ENCODE measurements around the gene KLHL33. TPM values are rescaled to one million over a fixed set of nuclear protein-coding genes. Genes with fewer than 3 reads are reported as not detected.

The KLHL33 gene
- total RNA-seq, 2 donors from 2014 or later: 0.35 to 0.44 TPM

DNA sequence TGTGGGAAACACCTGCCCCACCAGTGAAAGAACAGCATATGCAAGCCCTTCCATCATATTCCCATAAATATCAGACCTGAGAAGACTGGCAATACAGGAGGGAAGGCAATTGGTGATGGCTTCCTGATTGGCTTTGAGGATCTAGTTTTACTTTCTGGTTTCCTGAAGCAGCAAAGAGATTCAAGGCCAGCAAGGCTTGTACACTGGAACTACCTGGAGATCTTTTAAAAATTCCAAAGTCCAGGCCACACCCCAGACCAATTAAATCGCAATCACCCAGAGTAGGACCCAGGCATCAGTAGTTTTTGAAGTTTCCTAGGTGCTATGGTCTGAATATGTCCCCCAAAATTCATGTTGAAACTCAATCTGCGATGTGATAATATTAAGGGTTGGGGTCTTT is 19.7 kb downstream of the KLHL33 start:
- no peak for TF ChIP-seq CTCF (IDR thresholded peaks at IDR 0.05)
- Histone ChIP-seq H3K36me3 (no peaks in the 10 kb centered on the region), H3K27ac (no peak overlapping the region), H3K4me1 (peaks cover 0 to 11% of the 10 kb centered on the region in 2 donors), H3K4me3 (no peak overlapping the region), H3K9me3 (no peaks in the 10 kb centered on the region), H3K27me3 (no peaks in the 10 kb centered on the region)
- DNase-seq (ENCODE audit: low spot score): no peak

DNA sequence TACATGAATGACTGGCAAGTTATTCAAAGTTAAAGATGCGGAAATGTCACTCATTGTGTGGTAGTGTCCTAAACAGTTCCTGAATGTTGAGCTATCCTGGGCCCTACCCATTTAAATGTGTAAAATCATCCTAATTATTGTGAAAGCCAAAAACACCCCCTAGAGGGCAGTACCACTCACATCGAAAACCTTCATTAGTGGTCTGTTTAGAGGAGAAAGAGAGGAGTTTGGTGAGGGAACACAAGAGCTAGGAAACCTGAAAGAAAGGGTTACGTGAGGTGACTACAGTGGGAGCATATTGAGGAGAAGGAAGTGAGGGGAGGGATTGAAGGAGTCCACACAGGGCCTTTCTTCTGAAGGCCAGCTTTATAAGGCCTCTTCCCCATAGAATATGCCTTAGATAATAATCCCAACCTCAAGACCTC is 20.2 kb downstream of the KLHL33 start:
- H3K27ac ChIP-seq: no peak overlapping the region
- H3K36me3 ChIP-seq: no peaks in the 10 kb centered on the region
- peak in 1 of 2 donors; percentile 69 for TF ChIP-seq CTCF (IDR thresholded peaks at IDR 0.05)
- no peak overlapping the region for H3K4me3 ChIP-seq
- no peaks in the 10 kb centered on the region for H3K9me3 ChIP-seq
- no peak for DNase-seq (ENCODE audit: low spot score)
- no peaks in the 10 kb centered on the region for H3K27me3 ChIP-seq
- peaks cover 0 to 11% of the 10 kb centered on the region in 2 donors for H3K4me1 ChIP-seq

GRCh38 chr14:20413744-20414082 is 22.3 kb downstream of the KLHL33 start:
- no peak for DNase-seq (ENCODE audit: low spot score)
- Histone ChIP-seq H3K4me1 (peaks cover 0 to 11% of the 10 kb centered on the region in 2 donors), H3K36me3 (no peaks in the 10 kb centered on the region), H3K4me3 (peak overlapping the region; percentile 69 to 85), H3K9me3 (no peaks in the 10 kb centered on the region), H3K27ac (peak overlapping the region; percentile 96 to 97), H3K27me3 (no peaks in the 10 kb centered on the region)
- no peak for TF ChIP-seq CTCF (IDR thresholded peaks at IDR 0.05)

DNA sequence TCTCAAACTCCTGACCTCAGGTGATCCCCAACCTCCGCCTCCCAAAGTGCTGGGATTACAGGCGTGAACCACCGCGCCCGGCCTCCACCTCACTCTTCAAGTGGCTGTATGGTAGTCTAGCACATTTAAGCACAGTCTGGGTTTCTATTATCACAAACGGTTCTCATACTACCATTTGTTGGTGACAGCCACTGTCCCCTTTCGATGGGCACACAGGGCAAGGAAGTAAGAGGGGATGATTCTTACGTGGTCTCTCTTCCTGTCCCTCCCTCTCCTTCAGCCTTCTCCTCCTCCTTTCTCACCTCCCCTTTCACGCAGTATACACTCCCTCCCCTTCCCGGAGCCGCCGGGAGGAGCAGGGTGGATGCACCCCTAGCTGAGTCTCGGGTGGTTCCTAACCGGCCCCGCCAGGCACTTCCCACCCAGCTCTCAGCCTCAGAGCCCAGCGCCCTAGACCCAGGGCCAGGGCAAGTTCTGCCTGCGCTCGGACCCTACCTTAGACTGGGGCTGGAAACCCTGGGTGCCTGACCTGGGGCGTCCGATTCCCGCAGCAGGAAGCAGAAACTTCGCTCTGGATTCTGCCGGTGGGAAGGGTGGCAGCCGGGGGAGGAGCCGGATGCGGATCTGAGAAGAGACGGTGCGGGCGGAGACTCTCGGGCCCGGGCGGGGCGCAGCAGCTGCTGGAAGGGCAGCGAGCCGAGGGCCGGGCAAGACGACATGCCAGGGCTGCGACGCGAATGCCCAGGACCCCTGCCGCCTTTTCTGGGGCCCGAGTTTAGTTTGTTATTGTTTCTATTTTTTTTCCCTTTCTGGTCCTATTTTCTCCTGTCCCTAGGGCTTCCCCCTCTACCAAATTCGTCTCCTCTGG is 22.9 kb downstream of the KLHL33 start, which contains the start of gene TEP1:
Gene TEP1 (minus strand): TSS at position 626 of the 868 bp plus-strand sequence. CDS start 5,062 bp downstream, outside the sequence.
- Histone ChIP-seq H3K9me3 (no peaks in the 10 kb centered on the region), H3K4me1 (peaks cover 0 to 11% of the 10 kb centered on the region in 2 donors), H3K4me3 (peak within 1 kb of the TSS; percentile 69 to 85), H3K36me3 (peaks cover 4% of the 10 kb centered on the region), H3K27me3 (no peaks in the 10 kb centered on the region), H3K27ac (peak within 1 kb of the TSS; percentile 96 to 97)
- DNase-seq (ENCODE audit: low spot score): peak; percentile 91
- no peak for TF ChIP-seq CTCF (IDR thresholded peaks at IDR 0.05)

GRCh38 chr14:20412411-20412810 is 23.6 kb downstream of the KLHL33 start:
- no peaks in the 10 kb centered on the region for H3K9me3 ChIP-seq
- no peaks in the 10 kb centered on the region for H3K27me3 ChIP-seq
- peak overlapping the region; percentile 96 to 97 for H3K27ac ChIP-seq
- peaks cover 0 to 11% of the 10 kb centered on the region in 2 donors for H3K4me1 ChIP-seq
- TF ChIP-seq CTCF (IDR thresholded peaks at IDR 0.05): no peak
- peak overlapping the region; percentile 69 to 85 for H3K4me3 ChIP-seq
- no peak for DNase-seq (ENCODE audit: low spot score)
- peaks cover 11% of the 10 kb centered on the region for H3K36me3 ChIP-seq
